PFSK-1 (cell line): ENCODE data around the gene CRY2.

Experiments
- FOXP2 ChIP-seq: optimal IDR thresholded peaks from 2 replicates; pipeline ENCODE3; 2011; ENCODE audit warnings: borderline replicate concordance, control low read depth, inconsistent platforms; ENCODE audit not compliant: insufficient read depth; ENCODE audit errors: extremely low read length, extremely low read depth
- POLR2AphosphoS5 ChIP-seq: IDR thresholded peaks from 2 replicates; pipeline ENCODE4 v1.6.1; 2012; ENCODE audit warnings: low read depth, mild to moderate bottlenecking, control low read depth, low read length, moderate library complexity
- SIN3A ChIP-seq: IDR thresholded peaks from 2 replicates; pipeline ENCODE4 v1.6.1; 2012; ENCODE audit warnings: mild to moderate bottlenecking, low read length, moderate library complexity, borderline replicate concordance; ENCODE audit not compliant: insufficient read depth
- TAF1 ChIP-seq: IDR thresholded peaks from 2 replicates; pipeline ENCODE4 v1.6.1; 2012; ENCODE audit warnings: low read length, control low read depth, borderline replicate concordance; ENCODE audit not compliant: insufficient read depth
- TF ChIP-seq, protein P1 (sequence below), 2 experiments: IDR thresholded peaks; 2 replicates each; pipeline versions ENCODE4 v1.6.1 to v1.8.0; 2011 to 2012; ENCODE audit warnings: low read depth in 2 of 2, low read length in 2 of 2, control low read depth in 1 of 2, inconsistent platforms in 1 of 2, mild to moderate bottlenecking in 1 of 2, moderate library complexity in 1 of 2; ENCODE audit not compliant: insufficient read depth in 1 of 2

Gene CRY2

DNA sequence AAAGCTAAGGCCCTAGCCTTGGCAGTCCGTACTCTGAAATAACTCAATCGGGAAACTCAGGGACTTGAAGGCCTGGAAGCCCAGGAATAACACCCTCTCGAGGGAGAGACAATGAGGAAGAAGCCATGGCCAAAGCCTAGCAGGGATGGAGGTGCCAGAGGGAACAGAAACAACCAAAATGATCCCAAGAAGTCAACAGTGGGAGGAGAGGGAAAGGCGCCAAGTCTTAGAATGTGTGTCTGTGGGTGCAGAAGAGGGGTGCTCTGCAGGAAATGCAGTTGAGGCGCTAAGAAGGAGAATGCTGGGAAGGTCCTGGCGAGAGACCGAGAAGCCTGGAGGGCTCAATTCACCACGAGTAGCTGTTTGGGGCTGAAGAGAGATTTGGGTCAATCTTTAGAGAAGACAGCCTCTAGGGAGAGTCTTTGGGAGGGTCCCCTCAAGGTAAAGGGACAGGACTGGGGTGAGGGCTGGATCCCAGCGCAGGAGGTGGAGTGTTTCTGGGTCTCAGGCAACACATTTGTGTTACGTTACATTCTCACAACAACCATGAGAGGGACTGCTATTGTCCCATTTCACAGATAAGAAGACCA, 37.4 kb downstream of the CRY2 start:
- TF ChIP-seq POLR2AphosphoS5, result no peak
- no peak for TF ChIP-seq TAF1
- no peak for TF ChIP-seq SIN3A
- no peak for TF ChIP-seq FOXP2
- TF ChIP-seq, protein P1, sequence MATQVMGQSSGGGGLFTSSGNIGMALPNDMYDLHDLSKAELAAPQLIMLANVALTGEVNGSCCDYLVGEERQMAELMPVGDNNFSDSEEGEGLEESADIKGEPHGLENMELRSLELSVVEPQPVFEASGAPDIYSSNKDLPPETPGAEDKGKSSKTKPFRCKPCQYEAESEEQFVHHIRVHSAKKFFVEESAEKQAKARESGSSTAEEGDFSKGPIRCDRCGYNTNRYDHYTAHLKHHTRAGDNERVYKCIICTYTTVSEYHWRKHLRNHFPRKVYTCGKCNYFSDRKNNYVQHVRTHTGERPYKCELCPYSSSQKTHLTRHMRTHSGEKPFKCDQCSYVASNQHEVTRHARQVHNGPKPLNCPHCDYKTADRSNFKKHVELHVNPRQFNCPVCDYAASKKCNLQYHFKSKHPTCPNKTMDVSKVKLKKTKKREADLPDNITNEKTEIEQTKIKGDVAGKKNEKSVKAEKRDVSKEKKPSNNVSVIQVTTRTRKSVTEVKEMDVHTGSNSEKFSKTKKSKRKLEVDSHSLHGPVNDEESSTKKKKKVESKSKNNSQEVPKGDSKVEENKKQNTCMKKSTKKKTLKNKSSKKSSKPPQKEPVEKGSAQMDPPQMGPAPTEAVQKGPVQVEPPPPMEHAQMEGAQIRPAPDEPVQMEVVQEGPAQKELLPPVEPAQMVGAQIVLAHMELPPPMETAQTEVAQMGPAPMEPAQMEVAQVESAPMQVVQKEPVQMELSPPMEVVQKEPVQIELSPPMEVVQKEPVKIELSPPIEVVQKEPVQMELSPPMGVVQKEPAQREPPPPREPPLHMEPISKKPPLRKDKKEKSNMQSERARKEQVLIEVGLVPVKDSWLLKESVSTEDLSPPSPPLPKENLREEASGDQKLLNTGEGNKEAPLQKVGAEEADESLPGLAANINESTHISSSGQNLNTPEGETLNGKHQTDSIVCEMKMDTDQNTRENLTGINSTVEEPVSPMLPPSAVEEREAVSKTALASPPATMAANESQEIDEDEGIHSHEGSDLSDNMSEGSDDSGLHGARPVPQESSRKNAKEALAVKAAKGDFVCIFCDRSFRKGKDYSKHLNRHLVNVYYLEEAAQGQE (IDR thresholded peaks at IDR 0.05; ENCODE audit: insufficient read depth in 1 of 2, low read depth in 2 of 2, low read length in 2 of 2), result no peak

DNA sequence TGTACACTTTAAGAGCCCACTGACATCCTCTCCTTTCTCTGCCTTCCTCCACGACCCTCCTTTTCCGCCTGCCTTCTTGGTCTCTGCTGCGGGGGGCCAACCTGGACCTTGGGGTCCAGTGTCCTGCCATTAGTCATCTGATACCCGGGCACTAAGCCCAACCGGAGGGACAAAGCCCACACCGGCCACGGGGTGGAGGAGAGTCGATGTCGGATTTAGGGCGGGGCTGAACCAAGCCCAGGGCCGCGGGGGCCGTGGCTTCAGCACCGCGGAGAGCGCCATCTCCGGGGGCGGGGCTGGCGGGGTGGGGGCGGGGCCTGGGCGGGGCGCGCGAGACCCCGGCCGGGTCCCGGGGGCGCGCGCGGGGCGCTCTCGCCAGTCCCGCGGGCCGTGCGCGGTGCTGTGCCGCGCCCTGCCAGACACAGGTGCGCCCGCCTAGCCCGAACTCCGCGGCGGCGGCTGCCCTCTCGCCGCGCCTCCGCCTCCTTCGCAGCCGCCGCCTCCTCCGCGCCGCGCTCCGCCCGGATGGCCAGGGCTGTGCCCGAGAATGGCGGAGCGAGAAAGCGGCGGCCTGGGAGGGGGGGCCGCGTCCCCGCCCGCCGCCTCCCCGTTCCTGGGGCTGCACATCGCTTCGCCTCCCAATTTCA, 38.1 kb downstream of the CRY2 start, which contains the start of gene MAPK8IP1:
TSS of gene MAPK8IP1 (plus strand) at position 378 of the 647 bp plus-strand sequence. CDS start at position 548, 170 bp downstream.
- TF ChIP-seq, protein P1 (IDR thresholded peaks at IDR 0.05; ENCODE audit: insufficient read depth in 1 of 2, low read depth in 2 of 2, low read length in 2 of 2), result peak; percentile 88 to 93
- TF ChIP-seq POLR2AphosphoS5, result no peak
- peak; percentile 27; the same call in 1 of the 2 replicates for TF ChIP-seq SIN3A
- TF ChIP-seq FOXP2, result no peak
- TF ChIP-seq TAF1, result no peak

DNA sequence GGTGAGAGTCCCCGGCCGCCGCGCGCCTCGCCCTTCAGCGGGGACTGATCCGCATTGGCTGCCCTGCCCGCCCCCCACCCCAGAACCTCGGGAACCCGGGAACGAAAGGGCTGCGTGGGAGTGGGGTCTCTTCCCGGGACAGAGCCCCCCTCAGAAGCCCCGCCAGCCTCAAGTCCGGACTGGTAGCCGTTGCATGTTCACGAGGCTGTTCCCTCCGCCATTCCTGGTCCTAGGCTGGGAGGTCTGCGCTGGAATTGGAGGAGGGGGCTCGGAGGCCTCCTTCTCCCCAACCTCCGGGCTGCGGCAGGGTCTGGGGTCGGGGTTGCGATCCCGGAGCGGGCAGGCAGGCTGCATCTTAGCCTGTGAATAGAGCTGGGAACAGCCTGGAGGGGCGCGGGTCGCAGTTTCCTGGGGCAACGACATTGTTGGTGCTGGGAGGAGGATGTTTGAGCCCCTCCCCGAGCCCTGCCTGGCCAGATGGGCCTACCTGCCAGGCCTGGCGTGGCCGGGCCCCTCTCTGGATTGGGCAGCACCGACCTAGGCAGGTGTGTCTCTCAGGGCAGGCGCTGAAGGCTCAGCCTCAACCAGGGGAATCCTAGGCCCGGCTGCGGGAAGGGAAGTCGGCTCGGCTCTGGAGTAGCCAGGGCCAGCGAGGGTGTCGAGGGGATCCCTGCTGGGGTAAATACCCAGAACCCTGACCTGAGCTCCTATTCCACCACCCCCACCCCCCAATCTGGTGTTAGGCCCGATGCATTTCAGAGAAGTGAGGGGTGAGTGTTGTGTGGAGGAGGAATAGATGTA, 38.8 kb downstream of the CRY2 start:
- TF ChIP-seq FOXP2, result no peak
- TF ChIP-seq, protein P1 (IDR thresholded peaks at IDR 0.05; ENCODE audit: insufficient read depth in 1 of 2, low read depth in 2 of 2, low read length in 2 of 2), result 0 out of 4 replicates have a peak, but pooled peaks of 1 of the 2 experiments have one; percentile 7

DNA sequence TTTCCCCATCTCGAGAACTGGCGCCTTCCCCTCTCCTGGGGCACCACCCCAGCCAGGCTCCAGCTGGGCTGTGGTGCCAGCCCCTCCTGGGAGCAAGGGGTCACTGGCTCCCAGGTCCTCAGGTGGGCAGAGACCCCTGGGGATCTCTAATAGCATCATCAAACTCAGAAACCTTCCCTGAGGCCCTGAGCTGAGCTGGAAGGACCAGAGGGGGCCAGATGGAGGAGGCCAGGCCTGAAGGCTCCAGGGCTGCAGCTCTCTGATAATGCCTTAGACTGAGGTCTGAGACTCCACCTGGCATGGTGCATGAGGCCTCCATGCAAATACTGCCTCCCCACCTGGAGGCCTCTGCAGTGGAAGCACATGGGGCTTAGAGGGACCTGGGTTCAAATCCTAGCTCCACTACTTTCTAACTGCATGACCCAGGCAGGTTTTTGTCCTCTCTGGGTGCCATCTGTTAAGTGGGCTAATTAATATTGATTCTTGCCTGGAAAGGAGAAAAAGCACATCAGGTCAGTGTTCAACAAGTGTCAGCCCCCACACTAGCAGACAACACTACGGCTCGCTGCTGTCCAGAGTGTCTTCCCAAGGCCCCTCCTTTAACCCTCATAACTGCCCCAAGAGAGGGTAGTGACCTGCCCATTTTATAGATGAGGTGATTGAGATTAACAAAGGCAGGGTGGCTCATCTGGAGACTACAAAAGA, 39.7 kb downstream of the CRY2 start:
- TF ChIP-seq FOXP2, result no peak
- TF ChIP-seq SIN3A, result no peak
- TF ChIP-seq POLR2AphosphoS5, result no peak
- TF ChIP-seq, protein P1 (IDR thresholded peaks at IDR 0.05; ENCODE audit: insufficient read depth in 1 of 2, low read depth in 2 of 2, low read length in 2 of 2), result no peak
- no peak for TF ChIP-seq TAF1
